ENCODE measurements around the gene WRAP73.

- no peak for TF ChIP-seq POLR2A (IDR thresholded peaks at IDR 0.05)
- TF ChIP-seq POLR2AphosphoS5 (IDR thresholded peaks at IDR 0.05), result peak; percentile 53
- TF ChIP-seq CTCF (IDR thresholded peaks at IDR 0.05), result no peak
Measured at GRCh38 chr1:3690282-3691065, 40.6 kb upstream of the WRAP73 start.
